ENCODE measurements around the gene NRXN3. TPM values are rescaled to one million over a fixed set of nuclear protein-coding genes. Genes with fewer than 3 reads are reported as not detected.

Gene NRXN3
- total RNA-seq, 1 experiment from 2014 or later, result not detected

- Mint-ChIP-seq H3K36me3 (ENCODE audit: insufficient read depth, unreplicated experiment) (no peaks in the 10 kb centered on the region), H3K4me1 (ENCODE audit: low read depth, unreplicated experiment) (no peaks in the 10 kb centered on the region), H3K4me3 (ENCODE audit: low read depth, unreplicated experiment) (no peak overlapping the region), H3K27me3 (ENCODE audit: unreplicated experiment) (peaks cover 67% of the 10 kb centered on the region), H3K27ac (ENCODE audit: unreplicated experiment) (no peak overlapping the region), H3K9me3 (ENCODE audit: low read depth, unreplicated experiment) (no peaks in the 10 kb centered on the region)
- intact Hi-C loops (cut with micrococcal nuclease; ENCODE audit: unreplicated experiment), result no loop called here
- CTCF ChIA-PET, result no interaction called here
- BruUV-seq (replicated peaks), result no TSS peak
- TF ChIP-seq CTCF (IDR thresholded peaks at IDR 0.05; ENCODE audit: unreplicated experiment), result no peak
- DNase-seq, result no peak
Measured at GRCh38 chr14:78228702-78229327, 58.6 kb downstream of the NRXN3 start.

GRCh38 chr14:78232231-78233000 lies 62.2 kb downstream of the NRXN3 start:
- no peaks in the 10 kb centered on the region for H3K36me3 Mint-ChIP-seq (ENCODE audit: insufficient read depth, unreplicated experiment)
- H3K4me1 Mint-ChIP-seq (ENCODE audit: low read depth, unreplicated experiment), result no peaks in the 10 kb centered on the region
- peaks cover 91% of the 10 kb centered on the region for H3K27me3 Mint-ChIP-seq (ENCODE audit: unreplicated experiment)

GRCh38 chr14:78238141-78238540 lies 68.0 kb downstream of the NRXN3 start:
- Mint-ChIP-seq H3K9me3 (ENCODE audit: low read depth, unreplicated experiment) (no peaks in the 10 kb centered on the region), H3K27me3 (ENCODE audit: unreplicated experiment) (peaks cover 100% of the 10 kb centered on the region), H3K4me1 (ENCODE audit: low read depth, unreplicated experiment) (no peaks in the 10 kb centered on the region), H3K27ac (ENCODE audit: unreplicated experiment) (no peak overlapping the region), H3K36me3 (ENCODE audit: insufficient read depth, unreplicated experiment) (no peaks in the 10 kb centered on the region), H3K4me3 (ENCODE audit: low read depth, unreplicated experiment) (no peak overlapping the region)
- CTCF ChIA-PET, result no interaction called here
- intact Hi-C loops (cut with micrococcal nuclease; ENCODE audit: unreplicated experiment), result no loop called here
- DNase-seq, result no peak
- BruUV-seq (replicated peaks), result no TSS peak
- no peak for TF ChIP-seq CTCF (IDR thresholded peaks at IDR 0.05; ENCODE audit: unreplicated experiment)

More at GRCh38 chr14:78232231-78233000, 62.2 kb downstream of the NRXN3 start:
- no TSS peak for BruUV-seq (replicated peaks)
- intact Hi-C loops (cut with micrococcal nuclease; ENCODE audit: unreplicated experiment), result no loop called here
- CTCF ChIA-PET, result no interaction called here
- DNase-seq, result no peak
- H3K27ac Mint-ChIP-seq (ENCODE audit: unreplicated experiment), result no peak overlapping the region
- no peaks in the 10 kb centered on the region for H3K9me3 Mint-ChIP-seq (ENCODE audit: low read depth, unreplicated experiment)
- TF ChIP-seq CTCF (IDR thresholded peaks at IDR 0.05; ENCODE audit: unreplicated experiment), result no peak
- no peak overlapping the region for H3K4me3 Mint-ChIP-seq (ENCODE audit: low read depth, unreplicated experiment)

GRCh38 chr14:78240567-78240966 lies 70.4 kb downstream of the NRXN3 start:
- intact Hi-C loops (cut with micrococcal nuclease; ENCODE audit: unreplicated experiment), result no loop called here
- no TSS peak for BruUV-seq (replicated peaks)
- H3K4me3 Mint-ChIP-seq (ENCODE audit: low read depth, unreplicated experiment), result no peak overlapping the region
- H3K27me3 Mint-ChIP-seq (ENCODE audit: unreplicated experiment), result peaks cover 80% of the 10 kb centered on the region
- CTCF ChIA-PET, result no interaction called here
- no peak for TF ChIP-seq CTCF (IDR thresholded peaks at IDR 0.05; ENCODE audit: unreplicated experiment)
- no peaks in the 10 kb centered on the region for H3K4me1 Mint-ChIP-seq (ENCODE audit: low read depth, unreplicated experiment)
- no peak for DNase-seq
- H3K9me3 Mint-ChIP-seq (ENCODE audit: low read depth, unreplicated experiment), result no peaks in the 10 kb centered on the region
- H3K27ac Mint-ChIP-seq (ENCODE audit: unreplicated experiment), result no peak overlapping the region
- no peaks in the 10 kb centered on the region for H3K36me3 Mint-ChIP-seq (ENCODE audit: insufficient read depth, unreplicated experiment)
